ENCODE measurements around the gene EEF1E1. TPM values are rescaled to one million over a fixed set of nuclear protein-coding genes. Genes with fewer than 3 reads are reported as not detected.

Gene EEF1E1
- total RNA-seq, 2 donors from 2014 or later, result 23.1 TPM

- Histone ChIP-seq H3K4me3 (no peak overlapping the region), H3K4me1 (replicated peaks) (no peaks in the 10 kb centered on the region), H3K9me3 (no peaks in the 10 kb centered on the region), H3K27ac (no peak overlapping the region), H3K27me3 (replicated peaks; ENCODE audit: insufficient read depth) (no peaks in the 10 kb centered on the region), H3K36me3 (no peaks in the 10 kb centered on the region)
- no peak for DNase-seq (ENCODE audit: low spot score)
- TF ChIP-seq, protein P1, sequence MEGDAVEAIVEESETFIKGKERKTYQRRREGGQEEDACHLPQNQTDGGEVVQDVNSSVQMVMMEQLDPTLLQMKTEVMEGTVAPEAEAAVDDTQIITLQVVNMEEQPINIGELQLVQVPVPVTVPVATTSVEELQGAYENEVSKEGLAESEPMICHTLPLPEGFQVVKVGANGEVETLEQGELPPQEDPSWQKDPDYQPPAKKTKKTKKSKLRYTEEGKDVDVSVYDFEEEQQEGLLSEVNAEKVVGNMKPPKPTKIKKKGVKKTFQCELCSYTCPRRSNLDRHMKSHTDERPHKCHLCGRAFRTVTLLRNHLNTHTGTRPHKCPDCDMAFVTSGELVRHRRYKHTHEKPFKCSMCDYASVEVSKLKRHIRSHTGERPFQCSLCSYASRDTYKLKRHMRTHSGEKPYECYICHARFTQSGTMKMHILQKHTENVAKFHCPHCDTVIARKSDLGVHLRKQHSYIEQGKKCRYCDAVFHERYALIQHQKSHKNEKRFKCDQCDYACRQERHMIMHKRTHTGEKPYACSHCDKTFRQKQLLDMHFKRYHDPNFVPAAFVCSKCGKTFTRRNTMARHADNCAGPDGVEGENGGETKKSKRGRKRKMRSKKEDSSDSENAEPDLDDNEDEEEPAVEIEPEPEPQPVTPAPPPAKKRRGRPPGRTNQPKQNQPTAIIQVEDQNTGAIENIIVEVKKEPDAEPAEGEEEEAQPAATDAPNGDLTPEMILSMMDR (IDR thresholded peaks at IDR 0.05), result no peak
- TF ChIP-seq POLR2A (IDR thresholded peaks at IDR 0.05) (no peak), POLR2AphosphoS5 (IDR thresholded peaks at IDR 0.05) (no peak)
- intact Hi-C loops (cut with DNase I), result no loop called here
- WGBS, result 86% methylated on average over 5 of the region's 5 CpGs
These were observed 71.4 kb downstream of the EEF1E1 start for GRCh38 chr6:8030920-8031319.

Other genes starting within 250 kb of the EEF1E1 start
- gene TXNDC5, start 191.8 kb downstream of the EEF1E1 start, total RNA-seq, result 100 to 1,000 TPM; 123 to 128 TPM
- gene BLOC1S5, start 38.2 kb downstream of the EEF1E1 start, total RNA-seq, result 10 to 100 TPM in 1 of 2 donors, 1 to 10 TPM in 1; 9.5 to 13.0 TPM